Activated CD8-positive, alpha-beta memory T cell treated with anti-CD3 and anti-CD28 coated beads for 24 hours (primary cell): ENCODE data around the gene PPIL6.
"Not testable (repeated sequence)": the region's sequence is repeated elsewhere in the genome, so short reads cannot be mapped to it uniquely, and the experiment has no call there.

Experiments used
- DNase-seq: peaks from one replicate; pipeline ENCODE4 v3.0.0-alpha.2; 2020

Gene PPIL6

DNA sequence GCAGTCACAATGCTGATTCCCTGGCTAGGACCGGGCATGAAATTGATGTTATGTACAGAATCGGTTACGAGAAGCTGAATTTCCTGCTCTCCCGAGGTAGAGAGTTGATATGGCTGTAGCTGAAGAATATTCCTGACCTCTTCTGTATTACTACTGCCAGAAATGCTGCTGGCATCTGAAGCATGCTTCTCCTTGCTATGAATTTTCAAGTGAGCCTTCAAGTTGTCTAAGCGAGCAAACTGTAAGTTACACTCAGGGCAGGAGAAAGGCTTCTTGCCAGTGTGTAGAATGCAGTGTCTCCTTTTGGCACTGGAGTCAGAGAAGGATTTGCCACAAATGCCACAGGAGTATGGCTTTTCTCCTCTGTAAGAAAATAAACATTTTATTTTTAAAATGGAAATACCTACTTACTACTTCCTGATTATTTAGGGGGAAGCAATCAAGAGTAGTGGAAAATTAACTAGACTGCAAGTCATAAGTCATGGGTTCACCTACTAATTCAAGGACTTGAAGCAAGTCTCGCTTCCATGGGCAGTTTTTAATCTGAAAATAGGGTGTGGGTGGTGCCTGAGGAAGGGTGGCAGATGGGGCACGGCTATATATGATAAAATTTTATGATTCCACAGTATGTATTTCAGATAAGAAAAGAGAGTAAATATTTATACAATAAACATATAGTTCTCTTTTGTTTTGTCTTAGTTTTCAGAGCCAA, 25.9 kb upstream of the PPIL6 start:
- DNase-seq: no peak

DNA sequence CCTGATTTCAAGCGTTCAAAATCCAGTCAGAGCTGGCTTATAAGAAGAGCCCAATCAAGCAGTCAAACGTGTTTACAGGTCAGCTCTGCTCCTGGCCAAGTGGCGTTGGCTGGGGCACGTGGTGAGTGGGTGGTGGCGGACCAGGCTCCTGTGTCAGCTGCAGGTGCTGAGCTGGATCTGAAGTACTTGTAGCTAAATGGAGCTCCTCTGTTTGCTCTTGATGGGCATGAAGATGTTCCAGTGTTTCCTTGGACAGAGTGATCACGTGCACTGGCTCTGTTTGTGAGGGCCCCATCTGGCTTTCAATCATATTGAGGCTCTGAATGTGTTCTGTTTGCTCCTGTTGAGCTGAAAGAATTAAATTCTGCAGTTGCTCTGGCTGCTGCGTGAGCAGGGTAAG, 25.3 kb upstream of the PPIL6 start:
- DNase-seq: no peak

DNA sequence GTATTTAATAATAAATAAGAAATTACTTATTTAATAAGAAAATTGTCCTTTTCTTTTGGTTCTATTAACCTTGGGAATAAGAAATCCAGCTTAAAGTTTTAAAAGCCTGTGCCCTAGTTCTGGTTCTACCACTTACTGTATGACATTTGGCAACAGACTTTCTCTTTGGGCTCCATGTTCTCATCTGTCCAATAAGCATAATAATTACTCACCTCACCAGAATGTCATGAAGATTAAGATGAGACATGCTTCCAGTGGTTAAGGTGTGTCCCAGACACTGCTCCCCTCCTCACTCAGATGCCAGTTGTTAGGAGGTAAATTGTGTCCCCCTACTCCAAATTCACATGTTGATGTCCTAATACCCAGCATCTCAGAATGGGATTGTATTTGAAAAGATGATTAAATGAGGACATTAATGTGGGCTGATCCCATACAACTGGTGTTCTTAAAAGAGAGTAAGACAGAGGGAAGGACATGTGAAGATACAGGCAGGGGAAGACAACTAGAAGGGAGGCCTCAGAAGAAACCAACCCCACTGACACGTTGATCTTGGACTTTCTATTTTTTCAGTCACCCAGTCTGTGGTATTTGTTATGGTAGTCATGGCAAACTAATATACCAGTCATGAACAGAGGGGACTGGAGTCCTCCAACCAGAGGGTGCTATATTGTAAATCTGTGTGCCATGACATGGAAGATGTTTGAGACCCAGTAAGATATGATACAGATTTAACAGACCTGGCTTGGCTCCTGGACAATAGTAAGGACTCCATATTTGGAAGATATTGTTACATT, 21.5 kb upstream of the PPIL6 start:
- DNase-seq: peak; percentile 13

DNA sequence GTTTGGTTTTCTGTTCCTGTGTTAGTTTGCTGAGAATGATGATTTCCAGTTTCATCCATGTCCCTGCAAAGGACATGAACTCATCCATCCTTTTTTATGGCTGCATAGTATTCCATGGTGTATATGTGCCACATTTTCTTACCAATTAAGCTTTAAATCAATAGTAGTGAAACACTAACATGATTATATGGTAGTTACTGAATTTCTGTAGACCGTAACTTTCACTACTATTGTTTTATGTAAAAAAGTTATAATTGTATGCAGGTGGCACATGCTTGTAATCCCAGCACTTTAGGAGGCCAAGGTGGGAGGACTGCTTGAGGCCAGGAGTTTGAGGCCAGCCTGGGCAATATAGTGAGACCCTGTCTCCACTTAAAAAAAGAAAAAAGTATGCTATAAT, 20.8 kb upstream of the PPIL6 start:
- DNase-seq: not testable (repeated sequence)

DNA sequence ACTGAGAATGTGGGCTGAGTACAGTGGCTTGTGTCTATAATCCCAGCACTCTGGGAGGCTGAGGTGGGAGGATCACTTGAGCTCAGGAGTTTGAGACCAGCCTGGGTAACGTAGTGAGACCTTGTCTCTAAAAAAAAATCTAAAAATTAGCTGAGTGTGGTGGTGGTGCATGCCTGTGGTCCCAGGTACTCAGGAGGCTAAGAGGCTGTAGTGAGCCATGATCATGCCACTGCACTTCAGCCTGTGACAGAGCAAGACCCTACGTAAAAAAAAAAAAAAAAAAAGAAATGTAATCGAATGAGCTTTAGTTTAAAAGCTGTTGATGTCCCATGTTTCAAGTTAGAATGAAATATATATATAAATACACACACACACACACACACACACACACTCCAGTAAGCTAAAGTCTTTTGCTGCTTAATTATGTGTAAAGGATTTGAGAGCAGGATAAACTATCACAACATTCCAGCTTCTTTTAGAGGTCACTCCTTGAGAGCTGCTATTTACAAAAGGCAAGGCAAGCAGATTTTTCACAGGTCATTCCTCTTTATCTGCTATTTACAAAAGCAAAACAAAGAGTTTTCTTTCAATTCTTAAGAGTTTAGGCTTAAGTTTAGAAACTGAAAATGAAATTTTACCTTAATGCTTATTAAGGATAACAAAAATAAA, 19.9 kb upstream of the PPIL6 start:
- DNase-seq: no peak

DNA sequence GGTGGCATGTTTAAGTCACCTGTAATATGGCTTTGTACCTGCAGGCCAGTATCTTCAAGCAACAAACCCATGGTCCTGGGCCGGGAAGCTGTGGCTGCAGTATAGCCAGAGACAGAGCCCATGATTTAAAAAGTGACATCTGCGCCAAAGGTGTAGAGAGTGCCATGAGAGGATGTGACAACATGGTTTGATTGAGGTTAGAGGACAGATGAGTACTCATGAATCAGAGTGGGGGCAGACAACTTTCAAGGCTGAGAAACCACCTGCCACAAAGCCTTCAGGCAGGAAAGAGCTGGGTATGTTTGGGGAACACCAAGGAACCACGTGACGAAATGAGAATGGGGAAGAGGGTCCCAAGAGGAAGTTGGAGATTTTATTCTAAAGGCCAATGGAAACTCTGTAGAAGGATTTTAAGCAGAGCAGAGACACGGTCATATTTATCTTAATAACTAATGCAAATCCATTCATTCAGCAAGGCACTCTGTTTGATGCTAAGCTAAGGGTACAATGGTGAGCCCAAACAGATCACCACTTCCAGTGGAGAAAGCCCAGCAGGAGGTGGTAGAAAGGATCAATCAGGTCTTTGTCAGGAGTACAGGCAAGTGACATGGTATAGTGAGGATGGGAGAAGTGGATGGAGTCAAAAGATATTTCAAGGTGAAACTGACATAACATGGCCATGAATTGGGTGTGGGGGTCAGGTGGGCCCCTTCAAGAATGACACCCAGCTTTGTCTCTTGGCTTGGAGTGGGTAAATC, 18.5 kb upstream of the PPIL6 start:
- no peak for DNase-seq

DNA sequence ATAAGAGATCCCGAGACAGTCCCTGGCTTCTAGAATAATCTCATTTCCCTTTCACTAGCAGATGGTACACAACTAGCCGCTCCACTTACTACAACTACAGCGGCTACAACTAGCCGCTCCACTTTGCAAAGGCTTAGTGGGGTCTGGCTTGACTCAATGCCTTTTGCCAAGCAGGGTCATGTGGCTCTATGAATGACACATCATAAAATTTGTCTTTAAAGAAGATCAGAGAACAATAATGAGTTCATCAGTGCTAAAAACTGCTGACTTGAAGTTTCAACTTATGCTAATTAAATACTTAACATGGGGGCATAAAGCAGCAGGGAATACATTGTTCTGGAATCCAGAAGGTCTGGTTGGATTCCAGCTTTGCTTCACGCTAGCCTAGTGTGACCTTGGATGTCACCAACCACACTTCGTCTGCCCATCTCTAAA, 17.2 kb upstream of the PPIL6 start:
- DNase-seq: peak; percentile 50

DNA sequence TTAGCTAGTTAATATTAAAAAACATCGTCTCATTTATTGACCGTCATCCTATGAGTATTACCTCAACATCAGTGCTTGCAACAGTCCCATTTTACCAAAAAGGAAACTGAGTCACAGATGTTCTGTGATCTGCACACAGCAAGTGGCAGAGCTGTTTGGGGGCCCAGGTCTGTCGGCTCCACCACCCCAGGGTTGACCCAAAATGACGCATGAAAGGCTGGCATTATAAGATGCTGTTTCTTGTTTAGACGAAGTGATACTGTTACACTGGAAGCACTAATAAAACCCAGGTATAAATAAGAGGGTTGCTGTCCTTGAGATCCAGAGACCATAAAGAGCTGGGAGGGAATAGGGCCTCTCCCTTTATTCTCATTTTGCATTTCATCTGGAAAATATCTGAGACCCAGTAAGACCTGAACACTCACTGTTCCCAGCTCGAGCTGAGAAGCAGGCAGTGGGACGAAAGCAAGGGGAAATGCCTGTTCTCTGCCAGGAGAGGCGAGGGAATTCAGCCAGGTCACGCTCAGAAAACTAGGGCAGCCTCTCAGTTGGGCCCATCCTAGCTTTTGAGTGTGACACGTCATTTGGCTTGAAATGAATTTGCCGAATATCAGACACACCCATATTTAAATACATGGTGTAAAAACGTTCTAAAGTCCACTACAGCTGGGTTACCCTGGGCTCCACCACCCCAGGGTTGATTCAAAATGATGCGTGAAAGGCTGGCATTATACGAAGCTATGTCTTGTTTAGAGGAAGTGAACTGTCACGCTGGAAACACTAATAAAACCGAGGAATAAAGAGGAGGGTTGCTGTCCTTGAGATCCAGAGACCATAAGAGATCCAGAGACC, 16.5 kb upstream of the PPIL6 start:
- peak; percentile 54 for DNase-seq

DNA sequence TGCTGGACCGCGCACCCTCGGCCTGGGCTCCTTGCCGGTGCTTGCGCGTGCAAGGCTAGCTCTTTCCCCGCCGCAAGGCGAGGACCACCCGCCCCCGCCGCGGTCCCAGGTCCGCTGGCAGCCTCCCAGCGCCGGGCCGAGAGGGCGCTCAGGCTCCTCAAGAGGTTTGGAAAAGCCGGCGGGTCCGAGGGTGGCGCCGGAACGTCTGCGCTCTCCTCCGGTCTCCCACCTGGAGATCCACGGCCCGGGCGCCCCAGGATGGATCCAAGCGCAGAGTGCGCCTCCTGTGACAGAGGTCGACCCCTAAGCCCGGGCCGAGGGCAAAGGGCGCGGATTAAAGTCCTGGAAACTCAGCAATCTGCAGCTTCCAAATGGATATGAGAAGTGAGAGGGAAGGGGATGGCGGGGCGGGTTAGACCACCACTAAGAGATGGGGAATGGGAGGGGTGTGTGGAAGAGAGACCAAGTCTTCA, 15.7 kb upstream of the PPIL6 start:
- no peak for DNase-seq

DNA sequence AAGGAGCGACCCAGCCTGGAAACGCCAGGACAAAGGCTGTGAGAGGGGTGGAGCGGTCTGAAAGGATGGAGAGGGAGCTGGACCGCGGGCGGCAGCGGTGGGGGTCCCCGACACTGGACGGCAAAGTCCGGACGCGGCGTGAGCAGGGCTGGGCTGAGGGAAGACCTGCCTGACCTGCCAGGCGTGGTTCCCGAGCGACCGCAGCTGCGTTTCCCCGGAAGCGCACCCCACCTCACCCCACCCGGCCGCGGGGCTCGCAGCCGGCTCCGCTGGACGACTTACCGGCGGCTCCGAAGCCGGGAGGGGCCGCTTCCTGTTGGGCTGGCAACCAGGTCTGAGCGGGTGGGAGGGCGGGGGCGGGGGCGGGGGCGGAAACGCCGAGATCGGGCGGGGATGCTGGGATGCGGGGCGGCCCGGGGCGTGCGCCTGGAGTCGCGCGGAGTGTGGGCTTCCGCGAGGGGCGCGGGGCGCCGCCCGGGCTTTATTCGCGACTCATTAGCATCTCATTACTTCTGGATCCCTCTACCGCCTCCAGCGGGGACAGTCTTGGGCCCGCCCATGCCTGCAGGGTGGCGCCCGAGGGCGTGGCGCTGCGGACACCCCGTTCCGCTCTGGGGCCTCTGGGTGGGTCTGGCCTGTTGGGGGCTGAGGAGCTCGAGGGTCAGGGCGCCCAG, 15.1 kb upstream of the PPIL6 start, which contains the start of gene MICAL1:
MICAL1 (minus strand) TSS at position 336 of the 674 bp plus-strand sequence. CDS start 1,576 bp downstream, outside the sequence.
- peak; percentile 80 for DNase-seq

DNA sequence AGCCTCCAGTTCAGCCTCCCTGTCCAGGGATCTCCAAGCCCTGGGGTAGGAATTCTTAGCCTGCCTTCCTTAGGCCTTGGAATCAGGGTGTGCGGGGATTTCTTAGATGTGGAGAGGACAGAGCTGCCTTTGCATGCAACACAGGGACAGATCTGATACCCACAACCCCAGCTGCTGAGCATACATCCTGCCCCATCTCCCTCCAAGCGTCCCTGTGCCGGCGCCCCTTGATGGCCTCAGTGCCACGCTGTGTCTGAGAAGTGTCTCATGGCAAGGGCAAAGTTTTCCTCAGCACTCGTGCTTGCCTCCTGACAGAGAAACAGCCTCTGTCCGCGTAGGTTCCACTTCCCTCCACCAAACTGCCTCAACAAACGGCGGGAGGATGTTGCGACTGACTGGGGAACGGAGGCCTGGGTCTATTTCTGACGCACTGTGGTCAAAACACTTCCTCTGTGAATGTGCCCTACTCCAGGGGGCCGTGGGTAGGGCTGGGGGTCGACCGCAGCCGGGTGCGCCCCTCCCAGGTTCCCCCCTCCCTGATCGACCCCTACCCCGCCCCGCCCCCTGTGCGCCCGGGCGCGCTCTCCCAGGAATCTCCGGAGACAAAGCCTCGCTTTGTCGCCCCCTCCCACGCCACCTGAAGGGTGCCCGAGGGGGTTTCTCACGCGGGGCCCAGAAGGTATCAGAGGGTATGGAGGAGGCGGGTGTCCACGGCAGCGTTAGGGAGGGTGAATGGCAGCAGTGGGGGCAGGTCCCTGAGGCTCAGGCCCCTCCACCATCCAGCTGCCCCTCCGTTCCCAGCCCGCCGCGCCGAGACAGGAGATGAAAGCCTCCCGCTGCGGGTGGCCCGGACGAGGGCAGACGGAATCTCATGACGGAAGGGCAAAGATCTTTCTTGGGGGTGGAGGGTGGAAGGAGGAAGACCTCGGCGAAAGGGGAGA, 14.3 kb upstream of the PPIL6 start:
- DNase-seq: peak; percentile 87

DNA sequence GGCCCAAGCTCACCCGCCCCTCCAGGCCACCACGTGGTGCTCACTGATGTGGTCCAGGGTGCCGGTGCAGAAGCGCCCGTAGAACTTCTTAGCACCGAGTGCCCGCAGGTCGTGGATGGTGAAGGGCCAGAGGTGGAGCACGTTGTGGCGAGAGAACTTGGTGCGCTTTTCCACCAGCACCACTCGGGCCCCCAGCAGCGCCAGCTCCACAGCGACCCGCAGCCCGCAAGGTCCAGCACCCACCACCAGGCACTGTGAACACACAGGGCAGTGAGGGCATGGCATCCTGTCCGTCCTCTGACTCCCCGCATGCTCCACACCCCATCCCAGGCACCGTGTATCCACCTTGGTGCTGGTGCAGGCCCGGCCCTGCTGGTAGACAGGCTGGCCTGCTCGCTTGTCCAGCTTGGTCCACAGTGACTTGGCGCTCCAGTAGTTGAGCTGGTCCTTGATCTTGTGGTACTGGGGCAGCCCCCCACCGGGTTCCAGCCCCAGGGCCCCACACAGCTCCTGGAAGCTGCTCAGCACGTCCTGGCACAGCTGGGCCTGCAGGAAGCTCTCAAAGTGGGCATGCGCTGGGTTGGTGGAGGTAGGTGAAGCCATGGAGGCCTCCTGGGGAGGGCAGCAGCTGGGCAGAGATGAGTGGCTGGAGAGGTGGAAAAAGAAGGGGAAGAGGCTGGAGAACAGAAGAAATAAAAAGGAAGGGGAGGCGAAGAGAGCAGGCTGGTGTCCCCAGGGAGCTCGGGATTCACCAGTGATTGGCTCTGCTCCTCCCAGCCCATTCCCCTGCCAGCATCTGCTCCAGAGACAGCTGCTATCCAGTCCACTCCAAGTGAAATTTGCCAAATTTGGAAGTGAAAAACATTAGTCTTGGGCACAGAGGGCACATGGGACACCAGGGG, 13.4 kb upstream of the PPIL6 start:
- peak; percentile 60 for DNase-seq

DNA sequence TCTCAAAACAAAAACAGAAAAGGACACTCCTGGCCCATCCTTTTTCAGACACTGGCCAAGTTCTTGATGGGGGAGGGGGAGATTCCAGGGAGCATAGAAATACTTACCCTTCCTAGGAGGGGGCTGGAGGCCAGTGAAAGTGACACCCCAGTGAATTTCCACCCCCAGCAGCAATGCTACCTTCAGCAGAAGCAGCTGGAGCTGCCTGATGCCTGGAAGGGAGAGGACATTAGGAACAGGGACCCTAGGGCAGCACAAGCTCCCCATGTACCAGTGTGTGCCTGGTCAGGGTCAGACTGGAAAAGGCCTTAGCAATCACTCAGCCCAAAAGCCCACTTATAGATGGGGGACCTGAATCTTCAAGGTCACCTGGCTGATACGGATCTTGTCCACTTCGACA, 12.7 kb upstream of the PPIL6 start:
- DNase-seq: peak; percentile 55

DNA sequence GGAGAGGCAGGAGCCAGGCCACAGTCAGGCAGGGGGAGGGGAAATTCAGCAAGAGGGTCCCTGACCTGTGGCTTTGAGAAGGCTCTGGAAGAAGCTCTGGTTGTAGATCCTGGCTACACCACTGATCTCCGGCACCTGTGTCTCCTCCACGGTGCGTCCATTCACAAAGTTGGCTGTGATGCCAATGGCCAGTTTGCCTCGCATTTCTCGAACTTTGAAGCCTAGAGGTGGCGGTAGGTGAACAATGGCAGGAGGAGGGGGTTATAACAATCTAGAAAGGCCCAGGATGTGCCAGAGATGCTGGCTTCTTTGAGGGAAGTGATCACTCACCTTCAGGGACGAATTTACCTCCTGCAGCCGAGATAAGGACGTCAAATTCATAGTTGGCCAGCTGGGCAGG, 11.8 kb upstream of the PPIL6 start:
- peak; percentile 52 for DNase-seq

DNA sequence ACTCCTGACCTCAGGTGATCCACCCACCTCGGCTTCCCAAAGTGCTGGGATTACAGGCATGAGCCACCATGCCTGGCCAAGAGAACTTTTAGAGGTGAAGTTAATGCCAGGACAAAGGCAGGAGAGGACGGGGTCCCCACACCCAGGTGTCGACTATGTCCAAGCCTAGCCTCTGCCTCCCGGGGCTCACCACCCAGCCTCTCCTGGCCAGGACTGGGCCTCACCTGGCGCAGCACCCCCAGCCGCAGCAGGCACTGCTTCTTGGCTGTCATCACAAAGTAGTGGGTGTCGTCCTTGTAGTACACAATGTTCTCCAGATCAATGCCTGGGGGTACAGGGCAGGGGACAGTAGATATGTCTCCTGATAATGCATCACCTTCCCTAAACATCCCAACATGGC, 10.9 kb upstream of the PPIL6 start:
- peak; percentile 55 for DNase-seq

DNA sequence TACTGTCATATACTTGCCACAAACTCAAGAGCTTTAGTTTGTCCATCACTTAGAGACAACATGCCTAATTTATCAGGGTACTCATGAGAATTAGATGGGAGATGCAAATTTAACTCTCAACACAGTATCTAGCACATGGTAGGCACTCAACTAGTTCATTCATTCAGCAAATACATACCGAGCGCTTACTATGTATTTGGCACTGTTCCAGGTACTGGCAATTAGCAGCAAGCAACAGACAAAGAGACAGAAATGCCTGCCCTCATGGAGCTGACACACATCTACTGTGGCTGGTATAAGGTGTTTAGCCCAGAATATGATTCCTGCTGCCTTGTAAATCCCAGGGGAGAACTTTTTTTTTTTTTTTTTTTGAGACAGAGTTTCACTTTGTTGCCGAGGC, 10.4 kb upstream of the PPIL6 start:
- peak; percentile 43 for DNase-seq

DNA sequence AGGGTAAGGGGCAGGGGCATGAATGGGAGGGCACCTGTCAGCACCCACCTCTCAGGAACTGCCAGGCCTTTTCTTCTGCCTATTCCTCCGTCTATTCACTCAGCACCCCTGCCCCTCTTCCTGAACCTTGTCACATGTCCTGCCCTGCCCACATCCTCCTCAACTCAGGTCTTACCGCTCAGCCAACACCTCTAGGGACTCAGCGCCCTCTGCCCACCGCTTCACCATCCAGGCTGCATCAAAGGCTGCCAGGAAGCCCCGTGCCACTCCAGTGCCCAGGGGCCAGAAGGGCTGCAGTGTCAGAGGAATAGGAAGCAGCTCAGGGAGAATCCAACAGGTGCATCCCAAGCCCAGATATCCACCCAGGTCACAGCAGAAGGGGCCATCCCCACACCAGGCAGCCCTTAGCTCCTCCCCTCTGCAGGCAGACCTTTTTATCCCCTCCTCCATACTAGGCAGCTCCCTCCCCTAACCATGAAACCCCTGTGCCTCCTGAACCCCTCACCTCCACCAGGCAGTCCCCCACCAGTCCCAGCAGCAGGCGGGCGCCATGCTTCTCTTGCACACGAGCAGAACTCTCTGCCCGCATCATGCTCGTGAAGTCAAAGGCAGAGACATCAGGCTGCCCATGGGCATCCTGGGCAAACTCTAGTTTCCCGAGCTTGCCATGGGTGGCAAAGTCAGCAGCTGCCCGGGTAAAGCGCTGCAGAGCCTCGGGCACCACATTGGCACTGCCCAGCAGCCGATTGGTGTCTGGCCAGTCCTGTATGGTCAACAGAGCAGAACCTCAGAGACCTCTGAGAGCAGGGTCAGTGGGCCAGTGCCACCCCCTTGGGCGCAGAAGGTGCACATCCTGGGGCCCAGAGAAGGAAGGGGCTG, 9.6 kb upstream of the PPIL6 start:
- peak; percentile 67 for DNase-seq
